K562 (cell line): ENCODE measurements around the gene PPIH. TPM values are rescaled to one million over a fixed set of nuclear protein-coding genes. Genes with fewer than 3 reads are reported as not detected.
A peak's percentile ranks its signal among the peaks of the same experiment; 100 is the strongest.

ENCODE experiments used
- ARID4B ChIP-seq: sonication (generic); formaldehyde crosslinking; IDR thresholded peaks from 2 replicates; pipeline ENCODE4 v1.8.0; 2022; ENCODE audit warnings: mild to moderate bottlenecking, missing genetic modification reagents
- E2F4 ChIP-seq: sonication (generic); formaldehyde crosslinking; IDR thresholded peaks from 2 replicates; pipeline ENCODE4 v1.8.0; 2022; ENCODE audit warnings: mild to moderate bottlenecking, low read depth, missing genetic modification reagents
- ELK3 ChIP-seq: fragments of 450-650 bp; formaldehyde crosslinking; IDR thresholded peaks from 2 replicates; pipeline ENCODE4 v1.4.0; 2020; ENCODE audit warnings: mild to moderate bottlenecking
- FOXP4 ChIP-seq: sonication (generic); formaldehyde crosslinking; IDR thresholded peaks from 2 replicates; pipeline ENCODE4 v1.8.0; 2022; ENCODE audit warnings: mild to moderate bottlenecking, missing genetic modification reagents, borderline replicate concordance
- KLF6 ChIP-seq: fragments of 250-450 bp; sonication (Bioruptor Pico); IDR thresholded peaks from 2 replicates; pipeline ENCODE4 v1.4.0; 2020; ENCODE audit warnings: mild to moderate bottlenecking, moderate library complexity, borderline replicate concordance
- NCOA2 ChIP-seq, 2 experiments: fragments of 450-650 bp; IDR thresholded peaks; 2 replicates each; pipeline ENCODE4 v1.6.1; 2018; ENCODE audit warnings: mild to moderate bottlenecking in 2 of 2, moderate library complexity in 1 of 2; ENCODE audit not compliant: partially characterized antibody in 2 of 2
- NCOA6 ChIP-seq: fragments of 450-650 bp; IDR thresholded peaks from 2 replicates; pipeline ENCODE4 v1.6.1; 2017; ENCODE audit warnings: mild to moderate bottlenecking
- NR0B1 ChIP-seq: fragments of 450-650 bp; IDR thresholded peaks from one replicate; pipeline ENCODE4 v1.6.1; 2018; ENCODE audit warnings: mild to moderate bottlenecking, moderate library complexity; ENCODE audit not compliant: partially characterized antibody
- POLR3G ChIP-seq: IDR thresholded peaks from 2 replicates; pipeline ENCODE4 v1.6.1; 2011; ENCODE audit not compliant: insufficient read length, insufficient replicate concordance; ENCODE audit errors: extremely low read depth
- TEAD1 ChIP-seq, 2 experiments: fragments of 450-650 bp in 1 of 2; sonication (generic) in 1 of 2; formaldehyde crosslinking; IDR thresholded peaks; 2 replicates each; pipeline versions ENCODE4 v1.4.0 to v1.8.0; 2020 to 2022; ENCODE audit warnings: mild to moderate bottlenecking in 2 of 2, missing genetic modification reagents in 1 of 2
- ZBTB17 ChIP-seq: fragments of 450-650 bp; formaldehyde crosslinking; IDR thresholded peaks from 2 replicates; pipeline ENCODE4 v1.4.0; 2020; ENCODE audit warnings: mild to moderate bottlenecking
- ZFX ChIP-seq: sonication (generic); formaldehyde crosslinking; IDR thresholded peaks from 2 replicates; pipeline ENCODE4 v1.8.0; 2022; ENCODE audit warnings: mild to moderate bottlenecking, missing genetic modification reagents, moderate library complexity
- ZNF384 ChIP-seq: IDR thresholded peaks from 2 replicates; pipeline ENCODE4 v1.6.1; 2012; ENCODE audit warnings: low read depth, low read length, improper control_type of control experiment
- ZNF75A ChIP-seq: fragments of 450-650 bp; formaldehyde crosslinking; IDR thresholded peaks from 2 replicates; pipeline ENCODE4 v1.4.0; 2020; ENCODE audit warnings: mild to moderate bottlenecking
- polyA plus RNA-seq, 8 experiments: library from polyadenylated mRNA; depleted of rRNA in 4 of 8; stranded (reverse) in 5 of 8; unstranded in 3 of 8; fragments of >200 nt; fragmentation: Nextera tagmentation in 2 of 8; fragmentation: Illumina TruSeq in 1 of 8; extraction: Ambion mirVana in 2 of 8; extraction: Trizol in 1 of 8; gene quantifications; 2 replicates each; pipeline versions ENCODE4 v1.2.1 to v1.2.3, GENCODE V29; 2011 to 2014; ENCODE audit warnings: inconsistent platforms in 1 of 8, missing spikeins in 1 of 8
- total RNA-seq, 7 experiments: library from RNA; depleted of rRNA in 6 of 7; stranded (reverse); fragments of >200 nt in 6 of 7; fragmentation: Illumina TruSeq in 2 of 7; extraction: Trizol in 2 of 7; gene quantifications; 2 replicates each; pipeline versions ENCODE4 v1.2.1 to v1.2.3, GENCODE V29; 2011 to 2021; ENCODE audit warnings: low replicate concordance in 1 of 7

PPIH gene
- total and polyA plus RNA-seq, 9 of the 15 experiments (the other 6 are each of a cell fraction or from before 2014, with no cell fraction given) = 197 to 470 (median 277) TPM

- no peak for TF ChIP-seq ZNF75A (CRISPR knock-in tag)
- peak; percentile 35; the same call in 1 of the 2 replicates for TF ChIP-seq ZBTB17 (CRISPR knock-in tag)
- no peak for TF ChIP-seq ZNF384
- TF ChIP-seq ZFX (CRISPR knock-in tag) = peak; percentile 76
- no peak for TF ChIP-seq POLR3G
- no peak for TF ChIP-seq E2F4
- TF ChIP-seq ELK3 = no peak
- TF ChIP-seq NCOA2 (IDR thresholded peaks at IDR 0.05; ENCODE audit: partially characterized antibody in 2 of 2) = no peak
- no peak for TF ChIP-seq NCOA6
- no peak for TF ChIP-seq NR0B1
- peak; percentile 23 to 75; a peak in 2 of 4 replicates for TF ChIP-seq TEAD1 (CRISPR knock-in tag; IDR thresholded peaks at IDR 0.05)
- peak; percentile 80 for TF ChIP-seq ARID4B (CRISPR knock-in tag)
- TF ChIP-seq FOXP4 = peak; percentile 36; the same call in 1 of the 2 replicates
- TF ChIP-seq KLF6 (CRISPR knock-in tag) = peak; percentile 18; the same call in 1 of the 2 replicates
Observed at GRCh38 chr1:42681741-42682483, 23.7 kb downstream of the PPIH start, which contains the start of gene YBX1 (continued).
